ENCODE results near the gene LRRTM1.

GRCh38 chr2:80312282-80312839 lies 7.8 kb upstream of the LRRTM1 start:
- TF ChIP-seq, protein P1, sequence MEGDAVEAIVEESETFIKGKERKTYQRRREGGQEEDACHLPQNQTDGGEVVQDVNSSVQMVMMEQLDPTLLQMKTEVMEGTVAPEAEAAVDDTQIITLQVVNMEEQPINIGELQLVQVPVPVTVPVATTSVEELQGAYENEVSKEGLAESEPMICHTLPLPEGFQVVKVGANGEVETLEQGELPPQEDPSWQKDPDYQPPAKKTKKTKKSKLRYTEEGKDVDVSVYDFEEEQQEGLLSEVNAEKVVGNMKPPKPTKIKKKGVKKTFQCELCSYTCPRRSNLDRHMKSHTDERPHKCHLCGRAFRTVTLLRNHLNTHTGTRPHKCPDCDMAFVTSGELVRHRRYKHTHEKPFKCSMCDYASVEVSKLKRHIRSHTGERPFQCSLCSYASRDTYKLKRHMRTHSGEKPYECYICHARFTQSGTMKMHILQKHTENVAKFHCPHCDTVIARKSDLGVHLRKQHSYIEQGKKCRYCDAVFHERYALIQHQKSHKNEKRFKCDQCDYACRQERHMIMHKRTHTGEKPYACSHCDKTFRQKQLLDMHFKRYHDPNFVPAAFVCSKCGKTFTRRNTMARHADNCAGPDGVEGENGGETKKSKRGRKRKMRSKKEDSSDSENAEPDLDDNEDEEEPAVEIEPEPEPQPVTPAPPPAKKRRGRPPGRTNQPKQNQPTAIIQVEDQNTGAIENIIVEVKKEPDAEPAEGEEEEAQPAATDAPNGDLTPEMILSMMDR (conservative IDR thresholded peaks at IDR 0.05; ENCODE audit: low read depth, low read length), result no peak
- TF ChIP-seq MXI1 (IDR thresholded peaks at IDR 0.05; ENCODE audit: borderline replicate concordance, low read depth, low read length) (no peak), POLR2A (IDR thresholded peaks at IDR 0.05; ENCODE audit: low read depth, low read length) (no peak), SMC3 (IDR thresholded peaks at IDR 0.05; ENCODE audit: low read depth, low read length) (no peak), CEBPB (IDR thresholded peaks at IDR 0.05; ENCODE audit: low read depth, low read length) (no peak), BHLHE40 (IDR thresholded peaks at IDR 0.05; ENCODE audit: low read depth, low read length) (no peak), FOS (IDR thresholded peaks at IDR 0.05; ENCODE audit: low read depth, low read length) (no peak), RAD21 (IDR thresholded peaks at IDR 0.05; ENCODE audit: low read length) (no peak), MAFK (IDR thresholded peaks at IDR 0.05; ENCODE audit: low read depth, low read length) (no peak), RCOR1 (IDR thresholded peaks at IDR 0.05; ENCODE audit: insufficient replicate concordance, low read length) (no peak), CHD1 (IDR thresholded peaks at IDR 0.05; ENCODE audit: low read depth, low read length) (no peak), NFE2L2 (IDR thresholded peaks at IDR 0.05; ENCODE audit: low read depth, low read length) (no peak), MAZ (IDR thresholded peaks at IDR 0.05; ENCODE audit: borderline replicate concordance, low read depth, low read length) (no peak)
- TF ChIP-seq, protein P2, sequence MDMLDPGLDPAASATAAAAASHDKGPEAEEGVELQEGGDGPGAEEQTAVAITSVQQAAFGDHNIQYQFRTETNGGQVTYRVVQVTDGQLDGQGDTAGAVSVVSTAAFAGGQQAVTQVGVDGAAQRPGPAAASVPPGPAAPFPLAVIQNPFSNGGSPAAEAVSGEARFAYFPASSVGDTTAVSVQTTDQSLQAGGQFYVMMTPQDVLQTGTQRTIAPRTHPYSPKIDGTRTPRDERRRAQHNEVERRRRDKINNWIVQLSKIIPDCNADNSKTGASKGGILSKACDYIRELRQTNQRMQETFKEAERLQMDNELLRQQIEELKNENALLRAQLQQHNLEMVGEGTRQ (IDR thresholded peaks at IDR 0.05; ENCODE audit: low read depth, low read length), result no peak

All from IMR-90 (cell line).